Ramos (cell line): ENCODE results near the gene ENAH.
"Not testable (repeated sequence)": the region's sequence is repeated elsewhere in the genome, so short reads cannot be mapped to it uniquely, and the experiment has no call there.

Source experiments
- in situ Hi-C: fragments of 300-500 bp; cut with MboI; formaldehyde crosslinking; loops from one replicate; pipeline ENCODE4 v1.14.3; 2022; ENCODE audit warnings: low sequenced_read_pairs; ENCODE audit not compliant: unreplicated experiment

Gene ENAH

GRCh38 chr1:225677350-225678124, 24.6 kb upstream of the ENAH start:
- in situ Hi-C loops = no loop called here

- in situ Hi-C loops = no loop called here
Measured at GRCh38 chr1:225674381-225674780, 21.5 kb upstream of the ENAH start.

- in situ Hi-C loops = no loop called here
Measured at GRCh38 chr1:225670806-225671733, 18.1 kb upstream of the ENAH start.

- in situ Hi-C loops = no loop called here
Measured at GRCh38 chr1:225670356-225670755, 17.4 kb upstream of the ENAH start.

GRCh38 chr1:225668222-225668621, 15.3 kb upstream of the ENAH start:
- in situ Hi-C loops = no loop called here

GRCh38 chr1:225667362-225667761, 14.4 kb upstream of the ENAH start:
- in situ Hi-C loops = no loop called here

- in situ Hi-C loops = no loop called here
Measured at GRCh38 chr1:225666495-225666894, 13.6 kb upstream of the ENAH start.

- in situ Hi-C loops = no loop called here
Measured at GRCh38 chr1:225664762-225665161, 11.8 kb upstream of the ENAH start.

GRCh38 chr1:225662155-225662554, 9.2 kb upstream of the ENAH start:
- in situ Hi-C loops = no loop called here

- in situ Hi-C loops = no loop called here
Measured at GRCh38 chr1:225660544-225660946, 7.6 kb upstream of the ENAH start.

GRCh38 chr1:225658041-225658440, 5.1 kb upstream of the ENAH start:
- in situ Hi-C loops = no loop called here

- in situ Hi-C loops = no loop called here
Measured at GRCh38 chr1:225657462-225657989, 4.6 kb upstream of the ENAH start.

GRCh38 chr1:225656259-225656655, 3.3 kb upstream of the ENAH start:
- in situ Hi-C loops = not testable (repeated sequence)

GRCh38 chr1:225655509-225656258, 2.8 kb upstream of the ENAH start:
- in situ Hi-C loops = no loop called here

GRCh38 chr1:225654688-225655508, 2.0 kb upstream of the ENAH start:
- in situ Hi-C loops = no loop called here

GRCh38 chr1:225654277-225654597, 1.3 kb upstream of the ENAH start:
- in situ Hi-C loops = no loop called here

- in situ Hi-C loops = no loop called here
Measured at GRCh38 chr1:225653463-225654276, 747 bp upstream of the ENAH start.

GRCh38 chr1:225651872-225652728, 823 bp downstream of the ENAH start:
- in situ Hi-C loops = no loop called here
